ENCODE data around the gene SPIRE1.

SPIRE1 gene

DNA sequence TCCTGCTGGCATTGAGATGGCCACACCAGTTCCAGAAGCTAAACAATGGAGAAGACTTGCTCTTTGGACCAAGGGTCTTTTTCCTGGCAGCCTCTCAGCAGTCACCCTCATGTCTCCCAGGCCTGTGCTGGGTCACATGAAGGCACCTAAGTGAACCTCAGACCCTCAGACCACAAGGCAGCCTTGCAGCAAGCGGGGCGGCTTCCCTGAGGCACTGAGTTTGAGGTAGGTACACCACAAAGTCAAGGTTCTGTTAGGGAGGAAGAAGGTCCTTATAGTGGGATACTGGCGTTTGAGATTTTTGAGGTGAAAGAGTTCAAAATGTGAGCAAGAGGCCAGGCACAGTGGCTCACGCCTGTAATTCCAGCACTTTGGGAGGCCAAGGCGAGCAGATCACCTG is 258.7 kb downstream of the SPIRE1 start:
- no peak overlapping the region for H3K27ac Mint-ChIP-seq
- no peaks in the 10 kb centered on the region for H3K9me3 Mint-ChIP-seq
- no peak for DNase-seq (ENCODE audit: low spot score)
- no peak overlapping the region for H3K4me3 Mint-ChIP-seq
- H3K27me3 Mint-ChIP-seq (ENCODE audit: low read depth): peaks cover 31% of the 10 kb centered on the region
- peaks cover 7% of the 10 kb centered on the region for H3K4me1 Mint-ChIP-seq (ENCODE audit: low read depth)
- no peaks in the 10 kb centered on the region for H3K36me3 Mint-ChIP-seq (ENCODE audit: low read depth)

DNA sequence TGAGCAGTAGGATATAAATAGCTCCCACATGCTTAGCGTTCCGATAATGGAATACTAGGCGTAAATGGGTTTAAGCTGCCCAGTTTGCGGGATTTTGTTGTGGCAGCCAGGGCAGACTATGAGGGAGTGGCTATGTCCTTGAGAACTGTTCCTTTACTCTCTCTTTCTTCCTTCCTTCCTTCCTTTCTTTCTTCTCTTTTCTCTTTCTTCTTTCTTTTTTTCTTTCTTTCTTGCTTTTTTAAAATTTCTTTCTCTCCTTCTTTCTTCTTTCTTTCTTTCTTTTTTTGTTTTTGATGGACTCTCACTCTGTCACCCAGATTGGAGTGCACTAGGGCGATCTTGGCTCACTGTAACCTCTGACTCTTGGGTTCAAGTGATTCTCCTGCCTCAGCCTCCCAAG is 259.3 kb downstream of the SPIRE1 start:
- Mint-ChIP-seq H3K4me3 (no peak overlapping the region), H3K9me3 (no peaks in the 10 kb centered on the region), H3K27ac (no peak overlapping the region), H3K27me3 (ENCODE audit: low read depth) (peaks cover 25% of the 10 kb centered on the region), H3K4me1 (ENCODE audit: low read depth) (peaks cover under 1% of the 10 kb centered on the region), H3K36me3 (ENCODE audit: low read depth) (no peaks in the 10 kb centered on the region)
- DNase-seq (ENCODE audit: low spot score): no peak

DNA sequence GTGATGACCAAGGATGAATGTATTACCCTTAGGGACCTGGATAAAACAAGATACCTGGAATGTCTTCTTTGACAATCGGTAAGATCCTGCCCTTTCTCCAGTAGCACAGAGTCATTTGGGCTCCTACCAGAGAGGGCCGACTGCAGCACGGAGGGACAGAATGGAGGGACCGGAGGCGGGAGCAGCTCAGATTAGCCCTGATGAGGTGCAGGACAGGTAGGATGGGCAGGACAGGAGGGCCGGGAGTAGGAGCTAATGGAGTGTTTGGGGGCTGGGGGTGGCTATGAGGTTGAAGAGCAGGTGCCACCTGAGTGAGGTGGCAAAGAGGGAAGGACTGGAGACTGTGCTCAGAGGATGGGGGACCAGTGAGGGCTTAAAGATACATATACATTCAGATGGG is 260.1 kb downstream of the SPIRE1 start:
- no peak overlapping the region for H3K27ac Mint-ChIP-seq
- H3K4me1 Mint-ChIP-seq (ENCODE audit: low read depth): no peaks in the 10 kb centered on the region
- no peak overlapping the region for H3K4me3 Mint-ChIP-seq
- H3K36me3 Mint-ChIP-seq (ENCODE audit: low read depth): no peaks in the 10 kb centered on the region
- no peak for DNase-seq (ENCODE audit: low spot score)
- H3K9me3 Mint-ChIP-seq: no peaks in the 10 kb centered on the region
- peaks cover 21% of the 10 kb centered on the region for H3K27me3 Mint-ChIP-seq (ENCODE audit: low read depth)

DNA sequence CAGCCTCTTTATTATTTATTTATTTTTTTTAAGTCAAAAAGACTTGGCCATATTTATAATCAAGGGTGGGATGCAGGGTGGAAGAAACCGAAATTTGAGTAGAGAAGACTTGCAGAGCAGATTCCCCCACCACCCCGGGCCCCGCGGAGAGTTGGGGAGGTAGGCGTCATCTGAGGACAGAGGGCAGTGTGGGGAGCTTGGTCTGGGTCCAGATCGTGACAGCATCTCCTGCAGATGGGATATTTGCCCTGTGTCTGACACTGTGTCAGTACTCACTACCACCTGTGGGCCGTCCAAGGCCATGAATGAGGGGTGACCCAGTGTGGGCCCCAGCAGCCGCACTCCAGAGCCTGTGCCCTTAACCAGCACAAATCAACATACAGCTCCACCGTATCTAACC is 260.7 kb downstream of the SPIRE1 start:
- Mint-ChIP-seq H3K27ac (no peak overlapping the region), H3K4me3 (no peak overlapping the region), H3K9me3 (no peaks in the 10 kb centered on the region), H3K27me3 (ENCODE audit: low read depth) (peaks cover 16% of the 10 kb centered on the region), H3K36me3 (ENCODE audit: low read depth) (no peaks in the 10 kb centered on the region), H3K4me1 (ENCODE audit: low read depth) (no peaks in the 10 kb centered on the region)
- DNase-seq (ENCODE audit: low spot score): no peak

Data from T-helper 2 cell treated with Interferon-gamma antibody and Interleukin-4, amounts not matched to agents 5 μg/mL and 100 μg/mL, for 36 hours (primary cell).